SU-DHL-6 (cell line): ENCODE data around the gene SH3RF2.

ENCODE experiments used
- H2AFZ ChIP-seq: fragments of 200-600 bp; sonication (generic); 2 replicates; pipeline ENCODE4 v1.6.1; 2014; ENCODE audit warnings: low read depth, mild to moderate bottlenecking, moderate library complexity, mixed read lengths, antibody characterized with exemption, low read length; ENCODE audit not compliant: severe bottlenecking
- H3F3A ChIP-seq: fragments of 200-600 bp; shearing (Covaris generic); 2 replicates; pipeline ENCODE4 v1.6.0; 2016; ENCODE audit warnings: antibody characterized with exemption, mild to moderate bottlenecking; ENCODE audit not compliant: insufficient read depth
- H3K27ac ChIP-seq: fragments of 200-600 bp; sonication (generic); 2 replicates; pipeline ENCODE4 v1.5.1; 2016; ENCODE audit warnings: low read depth, mild to moderate bottlenecking, low read length, moderate library complexity, mixed read lengths
- H3K27me3 ChIP-seq: fragments of 200-600 bp; sonication (generic), shearing (Covaris generic); 2 replicates; pipeline ENCODE4 v1.6.0; 2014; ENCODE audit warnings: mild to moderate bottlenecking, low read length
- H3K36me3 ChIP-seq: fragments of 200-600 bp; sonication (generic); 2 replicates; pipeline ENCODE4 v1.6.1; 2014; ENCODE audit warnings: mild to moderate bottlenecking, low read length, mixed read lengths
- H3K4me2 ChIP-seq: fragments of 300-600, 200-600 bp; shearing (Covaris generic), sonication (generic); 2 replicates; pipeline ENCODE4 v1.6.0; 2014; ENCODE audit warnings: low read length, low read depth, mild to moderate bottlenecking; ENCODE audit not compliant: poor library complexity, severe bottlenecking
- H3K4me3 ChIP-seq: fragments of 200-600 bp; sonication (generic); 2 replicates; pipeline ENCODE4 v1.5.1; 2014; ENCODE audit warnings: antibody characterized with exemption, low read length, mild to moderate bottlenecking, mixed read lengths; ENCODE audit not compliant: insufficient read depth, poor library complexity, severe bottlenecking
- H3K79me2 ChIP-seq: fragments of 200-600 bp; sonication (generic); 2 replicates; pipeline ENCODE4 v1.6.1; 2014; ENCODE audit warnings: mild to moderate bottlenecking, low read length, moderate library complexity; ENCODE audit not compliant: insufficient read depth
- H3K9ac ChIP-seq: fragments of 200-600 bp; sonication (generic); 2 replicates; pipeline ENCODE4 v1.7.0; 2014; ENCODE audit warnings: mild to moderate bottlenecking, low read length
- H3K9me2 ChIP-seq: fragments of 200-600 bp; sonication (generic); replicated peaks from 2 replicates; pipeline ENCODE4 v1.6.1; 2014; ENCODE audit warnings: low read length; ENCODE audit not compliant: insufficient read depth
- H3K9me3 ChIP-seq: fragments of 200-600 bp; sonication (generic); 2 replicates; pipeline ENCODE4 v1.6.1; 2014; ENCODE audit warnings: low read length, mixed read lengths; ENCODE audit not compliant: insufficient read depth
- H4K20me1 ChIP-seq: fragments of 200-600 bp; sonication (generic); 2 replicates; pipeline ENCODE4 v1.6.1; 2014; ENCODE audit warnings: low read depth, mild to moderate bottlenecking, antibody characterized with exemption, low read length, moderate library complexity, mixed read lengths
- EZH2phosphoT487 ChIP-seq: fragments of 200-600 bp; sonication (generic), shearing (Covaris generic); conservative IDR thresholded peaks from 2 replicates; pipeline ENCODE4 v1.6.1; 2018; ENCODE audit warnings: mild to moderate bottlenecking, antibody characterized with exemption, low read length, moderate library complexity, mixed read lengths
- TF ChIP-seq, protein P1 (sequence below): fragments of 200-600 bp; sonication (generic); IDR thresholded peaks from one replicate; pipeline ENCODE4 v1.5.1; 2017; ENCODE audit warnings: antibody characterized with exemption, mild to moderate bottlenecking, low read length, moderate library complexity; ENCODE audit not compliant: insufficient read depth, poor library complexity, severe bottlenecking

The SH3RF2 gene

DNA sequence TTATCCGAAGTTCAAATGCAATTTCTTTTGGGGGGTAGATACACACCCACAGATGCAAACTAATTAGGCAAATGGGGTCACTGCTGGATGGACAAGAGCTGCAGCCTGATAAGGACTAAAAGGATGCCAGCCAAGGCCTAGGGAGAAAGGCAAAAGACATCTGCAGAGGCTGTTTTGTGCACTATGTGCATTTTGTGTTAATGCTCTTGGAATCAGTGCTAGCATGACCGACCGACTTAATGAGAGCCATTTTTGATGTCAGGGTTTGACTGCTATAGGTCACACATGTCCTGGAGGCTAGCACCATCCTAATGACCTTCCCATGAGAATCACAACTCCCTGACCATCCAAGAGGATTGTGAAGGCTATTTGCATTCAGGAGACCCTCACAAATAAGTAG is 134.4 kb downstream of the SH3RF2 start:
- Histone ChIP-seq H3F3A (no peaks in the 10 kb centered on the region), H4K20me1 (no peaks in the 10 kb centered on the region), H3K4me3 (no peak overlapping the region), H3K79me2 (no peaks in the 10 kb centered on the region), H2AFZ (no peak overlapping the region), H3K4me2 (no peak overlapping the region), H3K27ac (no peak overlapping the region), H3K9me3 (no peaks in the 10 kb centered on the region), H3K36me3 (no peaks in the 10 kb centered on the region), H3K9me2 (no peaks in the 10 kb centered on the region), H3K9ac (no peak overlapping the region), H3K27me3 (no peaks in the 10 kb centered on the region)
- no peak for TF ChIP-seq EZH2phosphoT487
- TF ChIP-seq, protein P1, sequence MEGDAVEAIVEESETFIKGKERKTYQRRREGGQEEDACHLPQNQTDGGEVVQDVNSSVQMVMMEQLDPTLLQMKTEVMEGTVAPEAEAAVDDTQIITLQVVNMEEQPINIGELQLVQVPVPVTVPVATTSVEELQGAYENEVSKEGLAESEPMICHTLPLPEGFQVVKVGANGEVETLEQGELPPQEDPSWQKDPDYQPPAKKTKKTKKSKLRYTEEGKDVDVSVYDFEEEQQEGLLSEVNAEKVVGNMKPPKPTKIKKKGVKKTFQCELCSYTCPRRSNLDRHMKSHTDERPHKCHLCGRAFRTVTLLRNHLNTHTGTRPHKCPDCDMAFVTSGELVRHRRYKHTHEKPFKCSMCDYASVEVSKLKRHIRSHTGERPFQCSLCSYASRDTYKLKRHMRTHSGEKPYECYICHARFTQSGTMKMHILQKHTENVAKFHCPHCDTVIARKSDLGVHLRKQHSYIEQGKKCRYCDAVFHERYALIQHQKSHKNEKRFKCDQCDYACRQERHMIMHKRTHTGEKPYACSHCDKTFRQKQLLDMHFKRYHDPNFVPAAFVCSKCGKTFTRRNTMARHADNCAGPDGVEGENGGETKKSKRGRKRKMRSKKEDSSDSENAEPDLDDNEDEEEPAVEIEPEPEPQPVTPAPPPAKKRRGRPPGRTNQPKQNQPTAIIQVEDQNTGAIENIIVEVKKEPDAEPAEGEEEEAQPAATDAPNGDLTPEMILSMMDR, result no peak

DNA sequence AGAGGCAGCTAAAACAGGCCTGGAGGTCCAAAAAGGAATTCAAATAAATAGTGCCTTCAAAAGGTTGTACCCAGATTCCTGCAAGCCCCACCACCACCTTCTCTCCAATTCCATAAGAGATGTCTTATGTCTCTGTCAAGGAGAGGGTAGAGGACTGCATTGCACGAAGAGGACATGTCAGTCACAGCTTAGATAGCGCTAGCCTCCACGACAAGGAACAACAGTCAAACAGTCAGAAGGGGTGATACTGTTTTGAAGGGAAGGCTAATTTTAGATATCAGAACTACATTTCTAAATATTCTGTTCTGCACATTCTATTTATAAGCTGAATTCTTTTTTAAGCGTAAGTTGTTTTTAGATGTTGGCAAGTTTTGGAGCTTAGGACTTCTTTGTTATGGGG is 134.8 kb downstream of the SH3RF2 start:
- no peaks in the 10 kb centered on the region for H3K36me3 ChIP-seq
- H3K79me2 ChIP-seq, result no peaks in the 10 kb centered on the region
- H3K4me2 ChIP-seq, result no peak overlapping the region
- no peaks in the 10 kb centered on the region for H4K20me1 ChIP-seq
- H3K9me2 ChIP-seq, result no peaks in the 10 kb centered on the region
- no peaks in the 10 kb centered on the region for H3K9me3 ChIP-seq
- no peaks in the 10 kb centered on the region for H3F3A ChIP-seq
- no peak overlapping the region for H2AFZ ChIP-seq
- no peaks in the 10 kb centered on the region for H3K27me3 ChIP-seq
- TF ChIP-seq, protein P1, result no peak
- no peak for TF ChIP-seq EZH2phosphoT487
- no peak overlapping the region for H3K27ac ChIP-seq
- H3K9ac ChIP-seq, result no peak overlapping the region
- no peak overlapping the region for H3K4me3 ChIP-seq

DNA sequence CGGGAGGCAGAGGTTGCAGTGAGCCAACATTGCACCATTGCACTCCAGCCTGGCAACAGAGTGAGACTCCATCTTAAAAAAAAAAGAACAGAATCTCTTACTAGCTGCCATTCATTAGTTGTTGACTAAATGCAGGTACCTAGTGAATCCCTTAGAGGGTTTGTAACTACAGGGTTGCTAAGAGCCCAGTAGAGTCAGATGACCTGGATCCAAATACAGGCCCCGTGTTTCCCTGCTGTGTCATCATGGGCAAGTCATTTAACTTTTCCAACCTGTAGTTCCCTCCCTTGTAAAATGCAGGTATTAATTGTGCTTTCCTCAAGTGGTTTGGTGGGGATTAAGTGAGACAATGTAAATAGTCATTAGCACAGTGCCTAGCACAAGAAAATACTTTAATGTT is 136.2 kb downstream of the SH3RF2 start:
- Histone ChIP-seq H3K27me3 (no peaks in the 10 kb centered on the region), H3F3A (no peaks in the 10 kb centered on the region), H3K9me2 (no peaks in the 10 kb centered on the region), H3K9me3 (no peaks in the 10 kb centered on the region), H3K27ac (no peak overlapping the region), H3K4me3 (no peak overlapping the region), H3K4me2 (no peak overlapping the region), H3K79me2 (no peaks in the 10 kb centered on the region), H3K36me3 (no peaks in the 10 kb centered on the region), H2AFZ (no peak overlapping the region), H3K9ac (no peak overlapping the region), H4K20me1 (no peaks in the 10 kb centered on the region)
- TF ChIP-seq, protein P1, result no peak
- TF ChIP-seq EZH2phosphoT487, result no peak
